Activated CD8-positive, alpha-beta memory T cell treated with anti-CD3 and anti-CD28 coated beads, Interleukin-2, amount 10 ng/mL, durations not matched to agents 7 days and 5 days (primary cell): ENCODE measurements around the gene TPP2. TPM values are rescaled to one million over a fixed set of nuclear protein-coding genes. Genes with fewer than 3 reads are reported as not detected.

Experiments
- total RNA-seq, 2 experiments: library from RNA; stranded (reverse); gene quantifications; one replicate each; pipeline ENCODE4 v1.2.3, GENCODE V29; 2021

Gene TPP2
- total RNA-seq, 2 experiments from 2014 or later, result 74.8 to 95.7 TPM

Other genes with a start within 250 kb of the TPP2 start
- not detected for gene FGF14, start 194.9 kb upstream of the TPP2 start, total RNA-seq
- not detected for gene METTL21C, start 98.1 kb downstream of the TPP2 start, total RNA-seq
- gene TEX30, start 176.8 kb downstream of the TPP2 start, total RNA-seq, result 10 to 100 TPM; 32.4 to 69.5 TPM
- 10 to 100 TPM; 11.1 to 21.6 TPM for gene POGLUT2, start 202.0 kb downstream of the TPP2 start, total RNA-seq
- gene BIVM, start 202.1 kb downstream of the TPP2 start, total RNA-seq, result 10 to 100 TPM; 29.3 to 42.3 TPM
- gene ERCC5, start 249.0 kb downstream of the TPP2 start, total RNA-seq, result 10 to 100 TPM; 75.8 to 76.1 TPM